GM19397 (cell line): ENCODE data around the gene DZIP1.

Source experiments
- ATAC-seq: cut with Tn5 transposase; IDR thresholded peaks from one replicate; pipeline ENCODE4 v1.9.1; 2021; ENCODE audit warnings: mild to moderate bottlenecking, moderate library complexity; ENCODE audit not compliant: unreplicated experiment

The DZIP1 gene

GRCh38 chr13:95552208-95552538 is 92.3 kb downstream of the DZIP1 start:
- no peak for ATAC-seq

GRCh38 chr13:95547531-95548167 is 96.9 kb downstream of the DZIP1 start:
- no peak for ATAC-seq

- no peak for ATAC-seq
These were observed 97.6 kb downstream of the DZIP1 start for GRCh38 chr13:95546919-95547318.

GRCh38 chr13:95544293-95544692 is 100.2 kb downstream of the DZIP1 start:
- no peak for ATAC-seq

GRCh38 chr13:95541911-95542474 is 102.5 kb downstream of the DZIP1 start:
- no peak for ATAC-seq

- ATAC-seq, result no peak
These were observed 103.2 kb downstream of the DZIP1 start for GRCh38 chr13:95541308-95541707.

- no peak for ATAC-seq
These were observed 103.6 kb downstream of the DZIP1 start for GRCh38 chr13:95540888-95541287.

- no peak for ATAC-seq
These were observed 107.8 kb downstream of the DZIP1 start for GRCh38 chr13:95536632-95537241.

- no peak for ATAC-seq
These were observed 109.3 kb downstream of the DZIP1 start for GRCh38 chr13:95535243-95535642.

- ATAC-seq, result no peak
These were observed 110.9 kb downstream of the DZIP1 start for GRCh38 chr13:95533545-95534160.

GRCh38 chr13:95530178-95530577 is 114.3 kb downstream of the DZIP1 start:
- ATAC-seq, result no peak
